ENCODE results near the gene MYLK.

DNA sequence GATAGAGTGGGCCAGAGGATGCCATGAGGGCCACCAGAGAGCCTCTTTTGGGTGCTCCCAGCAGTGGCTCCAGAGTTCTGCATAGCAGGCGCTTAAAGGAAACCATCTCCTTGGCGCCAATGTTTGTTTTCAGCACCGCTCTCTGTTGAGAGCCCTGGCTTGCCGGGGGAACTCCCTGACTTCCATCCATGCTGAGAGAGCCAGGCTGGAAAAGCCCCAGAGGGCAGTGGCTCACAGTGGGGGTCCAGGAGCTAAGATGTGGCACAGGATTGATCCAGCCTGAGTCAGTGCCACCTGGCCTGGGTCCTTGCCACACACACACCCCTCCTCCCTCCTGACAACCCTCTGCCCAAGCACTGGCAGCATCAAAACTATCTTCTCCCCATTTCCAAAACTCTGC, 248.9 kb downstream of the MYLK start:
- TF ChIP-seq, protein P1, sequence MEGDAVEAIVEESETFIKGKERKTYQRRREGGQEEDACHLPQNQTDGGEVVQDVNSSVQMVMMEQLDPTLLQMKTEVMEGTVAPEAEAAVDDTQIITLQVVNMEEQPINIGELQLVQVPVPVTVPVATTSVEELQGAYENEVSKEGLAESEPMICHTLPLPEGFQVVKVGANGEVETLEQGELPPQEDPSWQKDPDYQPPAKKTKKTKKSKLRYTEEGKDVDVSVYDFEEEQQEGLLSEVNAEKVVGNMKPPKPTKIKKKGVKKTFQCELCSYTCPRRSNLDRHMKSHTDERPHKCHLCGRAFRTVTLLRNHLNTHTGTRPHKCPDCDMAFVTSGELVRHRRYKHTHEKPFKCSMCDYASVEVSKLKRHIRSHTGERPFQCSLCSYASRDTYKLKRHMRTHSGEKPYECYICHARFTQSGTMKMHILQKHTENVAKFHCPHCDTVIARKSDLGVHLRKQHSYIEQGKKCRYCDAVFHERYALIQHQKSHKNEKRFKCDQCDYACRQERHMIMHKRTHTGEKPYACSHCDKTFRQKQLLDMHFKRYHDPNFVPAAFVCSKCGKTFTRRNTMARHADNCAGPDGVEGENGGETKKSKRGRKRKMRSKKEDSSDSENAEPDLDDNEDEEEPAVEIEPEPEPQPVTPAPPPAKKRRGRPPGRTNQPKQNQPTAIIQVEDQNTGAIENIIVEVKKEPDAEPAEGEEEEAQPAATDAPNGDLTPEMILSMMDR (IDR thresholded peaks at IDR 0.05), result no peak
- no peak for TF ChIP-seq POLR2A (IDR thresholded peaks at IDR 0.05)
